NCI-H2171 treated with DMSO at 0.1 percent for 48 hours (cell line): ENCODE results near the gene SLC49A4.

ENCODE experiments used
- DNase-seq: peaks from one replicate; lab custom pipeline; 2025; lab: John Stamatoyannopoulos, UW

Gene SLC49A4

DNA sequence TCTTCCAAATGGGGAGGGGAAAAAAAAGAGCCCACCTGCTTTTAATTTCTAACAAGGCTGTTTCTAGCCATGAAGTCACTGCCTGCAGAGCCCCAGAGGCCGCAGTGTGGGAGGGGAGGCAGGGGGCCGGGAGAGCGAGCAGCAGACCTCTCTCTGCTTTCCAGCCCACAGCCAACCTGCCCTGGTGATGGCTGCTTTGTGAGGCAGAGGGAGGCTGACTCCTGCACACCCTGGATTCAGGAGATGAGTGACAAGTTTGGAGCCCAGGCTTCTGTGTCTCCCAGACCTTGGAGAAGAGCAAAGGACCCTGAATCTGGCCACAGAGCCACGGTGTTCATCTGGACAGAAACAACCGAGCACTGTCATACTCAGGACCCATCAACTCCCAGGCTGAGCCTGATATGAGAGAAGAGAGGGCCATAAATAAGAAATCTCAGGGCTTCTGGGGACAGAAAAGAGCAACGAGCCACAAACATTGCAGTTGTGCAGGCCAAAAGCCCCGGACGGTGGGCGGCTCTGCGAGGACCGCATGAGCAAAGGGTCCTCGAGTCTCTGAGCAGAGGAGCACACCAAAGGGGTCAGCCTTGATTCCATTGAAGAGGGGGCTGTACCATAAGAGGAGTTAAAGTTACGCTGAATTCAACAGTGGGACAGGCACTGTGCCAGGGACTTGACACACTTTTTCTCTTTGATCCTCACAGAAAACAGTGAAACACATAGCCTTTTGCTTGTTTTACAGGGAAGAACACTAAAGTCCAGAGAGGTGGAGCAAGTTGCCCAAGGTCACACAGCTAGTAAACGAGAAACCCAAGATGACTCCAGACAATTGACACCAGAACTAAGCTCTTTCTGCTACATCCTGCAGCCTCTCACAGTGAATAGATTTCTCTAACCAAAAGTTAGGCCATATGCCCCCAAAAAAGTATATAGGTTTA, 135.5 kb downstream of the SLC49A4 start:
- no peak for DNase-seq
